WTC11 (cell line): ENCODE results near the gene DNMT3A. TPM values are rescaled to one million over a fixed set of nuclear protein-coding genes. Genes with fewer than 3 reads are reported as not detected.
A peak's percentile ranks its signal among the peaks of the same experiment; 100 is the strongest.

Experiments used
- ATAC-seq: fragments of 200-7000 bp; cut with Tn5 transposase; 2 replicates; pipeline ENCODE4 v1.10.0; 2021; ENCODE audit warnings: mild to moderate bottlenecking, moderate library complexity
- CTCF ChIA-PET: fragments of 300-600 bp; sonication (Branson Sonifier 250); formaldehyde crosslinking; loops from one replicate; lab custom pipeline; 2021; ENCODE audit warnings: antibody characterized with exemption; lab: Charles Lee
- POLR2A ChIA-PET: fragments of 350-600 bp; sonication (Branson Sonifier 250); formaldehyde crosslinking; loops from one replicate; lab custom pipeline; 2021; ENCODE audit warnings: antibody characterized with exemption; lab: Charles Lee
- DNase-seq: peaks from one replicate; pipeline ENCODE4 v3.0.0; 2021; ENCODE audit warnings: low spot score
- H3K27ac Mint-ChIP-seq: 2 replicates; pipeline ENCODE4 v1.8.0; 2021; ENCODE audit warnings: mixed read lengths
- H3K27me3 Mint-ChIP-seq: 2 replicates; pipeline ENCODE4 v1.8.0; 2021; ENCODE audit warnings: low read depth, mild to moderate bottlenecking, moderate library complexity, mixed read lengths
- H3K36me3 Mint-ChIP-seq: 2 replicates; pipeline ENCODE4 v1.8.0; 2021; ENCODE audit warnings: mixed read lengths
- H3K4me1 Mint-ChIP-seq: 2 replicates; pipeline ENCODE4 v1.8.0; 2022; ENCODE audit warnings: mixed read lengths
- H3K4me3 Mint-ChIP-seq: 2 replicates; pipeline ENCODE4 v1.8.0; 2021; ENCODE audit warnings: mild to moderate bottlenecking, moderate library complexity, mixed read lengths
- H3K9me3 Mint-ChIP-seq: 2 replicates; pipeline ENCODE4 v1.8.0; 2021; ENCODE audit warnings: mixed read lengths
- ATF1 ChIP-seq: sonication (generic); formaldehyde crosslinking; IDR thresholded peaks from 2 replicates; pipeline ENCODE4 v1.8.1; 2023; ENCODE audit warnings: mild to moderate bottlenecking, moderate library complexity, missing genetic modification reagents
- CDX4 ChIP-seq: fragments of 250-450 bp; sonication (Bioruptor Pico); IDR thresholded peaks from 2 replicates; pipeline ENCODE4 v1.9.0; 2021; ENCODE audit warnings: moderate library complexity, mild to moderate bottlenecking, inconsistent platforms, borderline replicate concordance
- FOXP4 ChIP-seq: sonication (generic); formaldehyde crosslinking; IDR thresholded peaks from 2 replicates; pipeline ENCODE4 v1.8.0; 2022; ENCODE audit warnings: mild to moderate bottlenecking, missing genetic modification reagents
- HMGA2 ChIP-seq: fragments of 250-450 bp; sonication (Bioruptor Pico); IDR thresholded peaks from 2 replicates; pipeline ENCODE4 v1.4.0; 2021; ENCODE audit warnings: mild to moderate bottlenecking, moderate library complexity
- IRF2 ChIP-seq: sonication (generic); formaldehyde crosslinking; IDR thresholded peaks from 2 replicates; pipeline ENCODE4 v1.8.0; 2022; ENCODE audit warnings: low read depth, missing genetic modification reagents, borderline replicate concordance
- JAZF1 ChIP-seq: fragments of 250-450 bp; sonication (Bioruptor Pico); IDR thresholded peaks from 2 replicates; pipeline ENCODE4 v1.9.0; 2021; ENCODE audit warnings: moderate library complexity, mild to moderate bottlenecking, inconsistent platforms
- MAX ChIP-seq: sonication (generic); formaldehyde crosslinking; IDR thresholded peaks from 2 replicates; pipeline ENCODE4 v1.8.0; 2022; ENCODE audit warnings: mild to moderate bottlenecking, missing genetic modification reagents
- RORB ChIP-seq: fragments of 250-450 bp; sonication (Bioruptor Pico); IDR thresholded peaks from 2 replicates; pipeline ENCODE4 v1.9.0; 2021; ENCODE audit warnings: mild to moderate bottlenecking
- SMAD4 ChIP-seq: sonication (generic); formaldehyde crosslinking; IDR thresholded peaks from 2 replicates; pipeline ENCODE4 v1.8.0; 2022; ENCODE audit warnings: mild to moderate bottlenecking, missing genetic modification reagents
- SOX15 ChIP-seq: fragments of 250-450 bp; sonication (Bioruptor Pico); IDR thresholded peaks from 2 replicates; pipeline ENCODE4 v1.9.0; 2021; ENCODE audit warnings: mild to moderate bottlenecking
- TCF7 ChIP-seq: sonication (generic); formaldehyde crosslinking; IDR thresholded peaks from 2 replicates; pipeline ENCODE4 v1.8.0; 2022; ENCODE audit warnings: mild to moderate bottlenecking, low read depth, missing genetic modification reagents, moderate library complexity
- TP53 ChIP-seq: sonication (generic); formaldehyde crosslinking; IDR thresholded peaks from 2 replicates; pipeline ENCODE4 v1.8.1; 2023; ENCODE audit warnings: mild to moderate bottlenecking, missing genetic modification reagents
- ZNF121 ChIP-seq: sonication (generic); formaldehyde crosslinking; IDR thresholded peaks from 2 replicates; pipeline ENCODE4 v1.8.0; 2023; ENCODE audit warnings: missing genetic modification reagents
- ZNF232 ChIP-seq: sonication (generic); formaldehyde crosslinking; IDR thresholded peaks from 2 replicates; pipeline ENCODE4 v1.8.0; 2022; ENCODE audit warnings: mild to moderate bottlenecking, missing genetic modification reagents
- total RNA-seq: library from RNA; stranded (reverse); gene quantifications from 3 replicates; pipeline ENCODE4 v1.2.3, GENCODE V29; 2021
- TF ChIP-seq, protein P1 (sequence below): fragments of 200-600 bp; IDR thresholded peaks from 2 replicates; pipeline ENCODE4 v1.8.0; 2022; ENCODE audit warnings: antibody characterized with exemption
- TF ChIP-seq, protein P2 (sequence below): sonication (generic); formaldehyde crosslinking; IDR thresholded peaks from 2 replicates; pipeline ENCODE4 v1.8.1; 2023; ENCODE audit warnings: mild to moderate bottlenecking, missing genetic modification reagents, borderline replicate concordance
- TF ChIP-seq, protein P3 (sequence below): sonication (generic); formaldehyde crosslinking; IDR thresholded peaks from 2 replicates; pipeline ENCODE4 v1.8.0; 2022; ENCODE audit warnings: missing genetic modification reagents
- TF ChIP-seq, protein P4 (sequence below): sonication (generic); formaldehyde crosslinking; IDR thresholded peaks from 2 replicates; pipeline ENCODE4 v1.8.1; 2022; ENCODE audit warnings: mild to moderate bottlenecking, missing genetic modification reagents, moderate library complexity, borderline replicate concordance

DNMT3A gene
- total RNA-seq, 1 experiment from 2014 or later, result 154 TPM

GRCh38 chr2:25215948-25216679, 125.6 kb downstream of the DNMT3A start (continued):
- TF ChIP-seq, protein P1, sequence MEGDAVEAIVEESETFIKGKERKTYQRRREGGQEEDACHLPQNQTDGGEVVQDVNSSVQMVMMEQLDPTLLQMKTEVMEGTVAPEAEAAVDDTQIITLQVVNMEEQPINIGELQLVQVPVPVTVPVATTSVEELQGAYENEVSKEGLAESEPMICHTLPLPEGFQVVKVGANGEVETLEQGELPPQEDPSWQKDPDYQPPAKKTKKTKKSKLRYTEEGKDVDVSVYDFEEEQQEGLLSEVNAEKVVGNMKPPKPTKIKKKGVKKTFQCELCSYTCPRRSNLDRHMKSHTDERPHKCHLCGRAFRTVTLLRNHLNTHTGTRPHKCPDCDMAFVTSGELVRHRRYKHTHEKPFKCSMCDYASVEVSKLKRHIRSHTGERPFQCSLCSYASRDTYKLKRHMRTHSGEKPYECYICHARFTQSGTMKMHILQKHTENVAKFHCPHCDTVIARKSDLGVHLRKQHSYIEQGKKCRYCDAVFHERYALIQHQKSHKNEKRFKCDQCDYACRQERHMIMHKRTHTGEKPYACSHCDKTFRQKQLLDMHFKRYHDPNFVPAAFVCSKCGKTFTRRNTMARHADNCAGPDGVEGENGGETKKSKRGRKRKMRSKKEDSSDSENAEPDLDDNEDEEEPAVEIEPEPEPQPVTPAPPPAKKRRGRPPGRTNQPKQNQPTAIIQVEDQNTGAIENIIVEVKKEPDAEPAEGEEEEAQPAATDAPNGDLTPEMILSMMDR, result no peak
- TF ChIP-seq MAX (CRISPR knock-in tag) (peak; percentile 44; the same call in 1 of the 2 replicates), JAZF1 (CRISPR knock-in tag) (no peak), ZNF121 (CRISPR knock-in tag) (no peak), HMGA2 (CRISPR knock-in tag) (no peak), ZNF232 (CRISPR knock-in tag) (peak; percentile 73; the same call in 1 of the 2 replicates), TP53 (CRISPR knock-in tag) (0 out of 2 replicates have a peak, but pooled peaks have one; percentile 27)
- TF ChIP-seq, protein P2, sequence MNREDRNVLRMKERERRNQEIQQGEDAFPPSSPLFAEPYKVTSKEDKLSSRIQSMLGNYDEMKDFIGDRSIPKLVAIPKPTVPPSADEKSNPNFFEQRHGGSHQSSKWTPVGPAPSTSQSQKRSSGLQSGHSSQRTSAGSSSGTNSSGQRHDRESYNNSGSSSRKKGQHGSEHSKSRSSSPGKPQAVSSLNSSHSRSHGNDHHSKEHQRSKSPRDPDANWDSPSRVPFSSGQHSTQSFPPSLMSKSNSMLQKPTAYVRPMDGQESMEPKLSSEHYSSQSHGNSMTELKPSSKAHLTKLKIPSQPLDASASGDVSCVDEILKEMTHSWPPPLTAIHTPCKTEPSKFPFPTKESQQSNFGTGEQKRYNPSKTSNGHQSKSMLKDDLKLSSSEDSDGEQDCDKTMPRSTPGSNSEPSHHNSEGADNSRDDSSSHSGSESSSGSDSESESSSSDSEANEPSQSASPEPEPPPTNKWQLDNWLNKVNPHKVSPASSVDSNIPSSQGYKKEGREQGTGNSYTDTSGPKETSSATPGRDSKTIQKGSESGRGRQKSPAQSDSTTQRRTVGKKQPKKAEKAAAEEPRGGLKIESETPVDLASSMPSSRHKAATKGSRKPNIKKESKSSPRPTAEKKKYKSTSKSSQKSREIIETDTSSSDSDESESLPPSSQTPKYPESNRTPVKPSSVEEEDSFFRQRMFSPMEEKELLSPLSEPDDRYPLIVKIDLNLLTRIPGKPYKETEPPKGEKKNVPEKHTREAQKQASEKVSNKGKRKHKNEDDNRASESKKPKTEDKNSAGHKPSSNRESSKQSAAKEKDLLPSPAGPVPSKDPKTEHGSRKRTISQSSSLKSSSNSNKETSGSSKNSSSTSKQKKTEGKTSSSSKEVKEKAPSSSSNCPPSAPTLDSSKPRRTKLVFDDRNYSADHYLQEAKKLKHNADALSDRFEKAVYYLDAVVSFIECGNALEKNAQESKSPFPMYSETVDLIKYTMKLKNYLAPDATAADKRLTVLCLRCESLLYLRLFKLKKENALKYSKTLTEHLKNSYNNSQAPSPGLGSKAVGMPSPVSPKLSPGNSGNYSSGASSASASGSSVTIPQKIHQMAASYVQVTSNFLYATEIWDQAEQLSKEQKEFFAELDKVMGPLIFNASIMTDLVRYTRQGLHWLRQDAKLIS, result no peak
- TF ChIP-seq, protein P3, sequence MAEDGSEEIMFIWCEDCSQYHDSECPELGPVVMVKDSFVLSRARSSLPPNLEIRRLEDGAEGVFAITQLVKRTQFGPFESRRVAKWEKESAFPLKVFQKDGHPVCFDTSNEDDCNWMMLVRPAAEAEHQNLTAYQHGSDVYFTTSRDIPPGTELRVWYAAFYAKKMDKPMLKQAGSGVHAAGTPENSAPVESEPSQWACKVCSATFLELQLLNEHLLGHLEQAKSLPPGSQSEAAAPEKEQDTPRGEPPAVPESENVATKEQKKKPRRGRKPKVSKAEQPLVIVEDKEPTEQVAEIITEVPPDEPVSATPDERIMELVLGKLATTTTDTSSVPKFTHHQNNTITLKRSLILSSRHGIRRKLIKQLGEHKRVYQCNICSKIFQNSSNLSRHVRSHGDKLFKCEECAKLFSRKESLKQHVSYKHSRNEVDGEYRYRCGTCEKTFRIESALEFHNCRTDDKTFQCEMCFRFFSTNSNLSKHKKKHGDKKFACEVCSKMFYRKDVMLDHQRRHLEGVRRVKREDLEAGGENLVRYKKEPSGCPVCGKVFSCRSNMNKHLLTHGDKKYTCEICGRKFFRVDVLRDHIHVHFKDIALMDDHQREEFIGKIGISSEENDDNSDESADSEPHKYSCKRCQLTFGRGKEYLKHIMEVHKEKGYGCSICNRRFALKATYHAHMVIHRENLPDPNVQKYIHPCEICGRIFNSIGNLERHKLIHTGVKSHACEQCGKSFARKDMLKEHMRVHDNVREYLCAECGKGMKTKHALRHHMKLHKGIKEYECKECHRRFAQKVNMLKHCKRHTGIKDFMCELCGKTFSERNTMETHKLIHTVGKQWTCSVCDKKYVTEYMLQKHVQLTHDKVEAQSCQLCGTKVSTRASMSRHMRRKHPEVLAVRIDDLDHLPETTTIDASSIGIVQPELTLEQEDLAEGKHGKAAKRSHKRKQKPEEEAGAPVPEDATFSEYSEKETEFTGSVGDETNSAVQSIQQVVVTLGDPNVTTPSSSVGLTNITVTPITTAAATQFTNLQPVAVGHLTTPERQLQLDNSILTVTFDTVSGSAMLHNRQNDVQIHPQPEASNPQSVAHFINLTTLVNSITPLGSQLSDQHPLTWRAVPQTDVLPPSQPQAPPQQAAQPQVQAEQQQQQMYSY (CRISPR knock-in tag), result no peak
- TF ChIP-seq, all 79 proteins: peak for 17

DNA sequence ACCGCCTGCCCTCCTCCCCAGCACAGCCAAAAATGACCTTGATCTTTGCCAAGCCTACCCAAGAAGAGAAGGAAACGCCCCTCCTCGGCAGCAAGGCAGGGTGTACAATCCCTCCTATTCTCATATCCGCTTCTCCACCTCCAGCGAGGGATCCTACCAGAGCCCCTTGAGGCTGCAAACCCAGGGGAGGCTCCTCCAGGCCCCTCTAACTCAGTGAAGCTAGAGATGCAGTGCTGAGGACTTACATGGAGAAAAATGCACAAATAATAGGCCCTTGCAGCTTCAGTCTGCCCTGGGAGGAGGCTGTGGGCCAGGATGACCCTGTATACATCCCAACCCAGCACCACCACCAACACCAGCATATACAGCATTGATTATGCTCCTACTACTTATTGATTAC, 126.5 kb downstream of the DNMT3A start:
- no peaks in the 10 kb centered on the region for H3K9me3 Mint-ChIP-seq
- ATAC-seq, result peak; percentile 4; the same call in 1 of the 2 replicates
- H3K4me1 Mint-ChIP-seq, result peaks cover 7% of the 10 kb centered on the region; the same call in 1 of the 2 replicates
- H3K36me3 Mint-ChIP-seq, result no peaks in the 10 kb centered on the region
- H3K27me3 Mint-ChIP-seq, result no peaks in the 10 kb centered on the region
- H3K27ac Mint-ChIP-seq, result peak overlapping the region; percentile 90
- TF ChIP-seq ATF1 (CRISPR knock-in tag) (no peak), SMAD4 (CRISPR knock-in tag) (no peak)
- DNase-seq, result no peak
- CTCF ChIA-PET, result interaction anchor here (0.6 to 1.6 kb wide), 3 partner anchors 13 to 174 kb away, joined by 3 to 10 read pairs (median 4); no protein-coding TSS in a partner anchor
- peak overlapping the region; percentile 82 for H3K4me3 Mint-ChIP-seq
- POLR2A ChIA-PET, result interaction anchor here (1.0 to 1.7 kb wide), 3 partner anchors 14 to 37 kb away, joined by 3 to 8 read pairs (median 3); no protein-coding TSS in a partner anchor

DNA sequence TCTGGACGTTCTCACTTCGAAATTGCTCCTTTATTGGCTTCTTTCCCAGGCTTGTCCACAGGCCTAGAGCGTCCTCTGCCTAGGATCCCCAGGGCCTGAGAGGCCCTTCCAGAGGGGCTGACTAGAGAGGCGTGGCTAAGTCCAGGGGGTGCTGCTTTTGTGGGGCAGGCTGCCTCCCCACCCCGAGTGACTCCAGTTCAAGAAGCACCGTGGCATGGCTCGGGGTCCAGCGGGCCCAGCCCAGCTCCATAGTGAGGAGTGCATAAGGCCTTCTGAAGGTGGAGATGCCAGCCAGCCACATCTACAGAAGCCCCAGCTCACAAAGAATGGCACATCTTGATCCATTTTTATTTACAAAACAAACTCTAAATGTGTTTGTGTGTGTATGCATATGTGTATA, 128.5 kb downstream of the DNMT3A start:
- ChIA-PET CTCF (interaction anchor here (1.0 kb wide), 1 partner anchor 47 kb away, joined by 4 read pairs; no protein-coding TSS in a partner anchor), POLR2A (no interaction called here)
- Mint-ChIP-seq H3K27me3 (no peaks in the 10 kb centered on the region), H3K9me3 (no peaks in the 10 kb centered on the region), H3K4me1 (peaks cover 3% of the 10 kb centered on the region; the same call in 1 of the 2 replicates), H3K27ac (no peak overlapping the region), H3K36me3 (no peaks in the 10 kb centered on the region), H3K4me3 (no peak overlapping the region)
- no peak for DNase-seq
- ATAC-seq, result no peak
- no peak for TF ChIP-seq IRF2
- TF ChIP-seq, protein P4, sequence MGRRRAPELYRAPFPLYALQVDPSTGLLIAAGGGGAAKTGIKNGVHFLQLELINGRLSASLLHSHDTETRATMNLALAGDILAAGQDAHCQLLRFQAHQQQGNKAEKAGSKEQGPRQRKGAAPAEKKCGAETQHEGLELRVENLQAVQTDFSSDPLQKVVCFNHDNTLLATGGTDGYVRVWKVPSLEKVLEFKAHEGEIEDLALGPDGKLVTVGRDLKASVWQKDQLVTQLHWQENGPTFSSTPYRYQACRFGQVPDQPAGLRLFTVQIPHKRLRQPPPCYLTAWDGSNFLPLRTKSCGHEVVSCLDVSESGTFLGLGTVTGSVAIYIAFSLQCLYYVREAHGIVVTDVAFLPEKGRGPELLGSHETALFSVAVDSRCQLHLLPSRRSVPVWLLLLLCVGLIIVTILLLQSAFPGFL (CRISPR knock-in tag), result no peak
- no peak for TF ChIP-seq ZNF121 (CRISPR knock-in tag)
- TF ChIP-seq CDX4, result no peak
- TF ChIP-seq TCF7 (CRISPR knock-in tag), result no peak
- TF ChIP-seq SOX15 (CRISPR knock-in tag), result no peak
- no peak for TF ChIP-seq FOXP4 (CRISPR knock-in tag)
- no peak for TF ChIP-seq RORB
- TF ChIP-seq HMGA2 (CRISPR knock-in tag), result no peak
- no peak for TF ChIP-seq JAZF1 (CRISPR knock-in tag)
